HG02885 (cell line): Measurements from ENCODE around the gene CREG2.

ENCODE experiments used
- ATAC-seq: cut with Tn5 transposase; IDR thresholded peaks from one replicate; pipeline ENCODE4 v1.9.1; 2021; ENCODE audit warnings: mild to moderate bottlenecking; ENCODE audit not compliant: unreplicated experiment, poor library complexity

Gene CREG2, protein sequence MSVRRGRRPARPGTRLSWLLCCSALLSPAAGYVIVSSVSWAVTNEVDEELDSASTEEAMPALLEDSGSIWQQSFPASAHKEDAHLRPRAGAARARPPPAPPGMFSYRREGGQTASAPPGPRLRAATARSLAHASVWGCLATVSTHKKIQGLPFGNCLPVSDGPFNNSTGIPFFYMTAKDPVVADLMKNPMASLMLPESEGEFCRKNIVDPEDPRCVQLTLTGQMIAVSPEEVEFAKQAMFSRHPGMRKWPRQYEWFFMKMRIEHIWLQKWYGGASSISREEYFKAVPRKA

DNA sequence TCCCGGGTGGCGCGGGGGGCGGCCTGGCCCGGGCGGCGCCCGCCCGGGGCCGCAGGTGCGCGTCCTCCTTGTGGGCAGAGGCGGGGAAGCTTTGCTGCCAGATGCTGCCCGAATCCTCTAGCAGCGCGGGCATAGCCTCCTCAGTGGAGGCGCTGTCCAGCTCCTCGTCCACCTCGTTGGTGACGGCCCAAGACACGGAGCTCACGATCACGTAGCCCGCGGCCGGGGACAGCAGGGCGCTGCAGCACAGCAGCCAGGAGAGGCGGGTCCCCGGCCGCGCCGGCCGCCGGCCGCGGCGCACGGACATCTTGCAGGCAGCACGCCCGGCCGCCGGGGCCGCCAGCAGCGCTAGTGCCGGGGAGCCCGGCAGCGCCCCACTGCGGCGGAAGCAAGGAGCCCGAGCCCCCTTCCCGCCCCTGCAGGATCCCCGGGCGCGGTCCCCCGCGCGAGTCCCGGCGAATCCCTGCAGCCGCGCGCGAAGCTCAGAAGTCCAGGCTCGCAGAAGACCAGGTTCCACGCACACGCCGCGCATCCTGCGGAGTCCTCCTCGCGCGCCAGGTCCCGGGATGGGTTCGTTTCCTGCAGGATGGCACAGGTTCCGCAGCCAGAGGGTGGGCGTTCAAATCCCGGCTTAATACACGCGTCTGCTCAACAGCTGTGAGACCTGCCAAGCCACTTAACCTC lies at the start of gene CREG2:
CREG2 (minus strand) TSS at position 353 of the 684 bp plus-strand sequence; CDS start at position 307, 46 bp downstream.
- no peak for ATAC-seq

DNA sequence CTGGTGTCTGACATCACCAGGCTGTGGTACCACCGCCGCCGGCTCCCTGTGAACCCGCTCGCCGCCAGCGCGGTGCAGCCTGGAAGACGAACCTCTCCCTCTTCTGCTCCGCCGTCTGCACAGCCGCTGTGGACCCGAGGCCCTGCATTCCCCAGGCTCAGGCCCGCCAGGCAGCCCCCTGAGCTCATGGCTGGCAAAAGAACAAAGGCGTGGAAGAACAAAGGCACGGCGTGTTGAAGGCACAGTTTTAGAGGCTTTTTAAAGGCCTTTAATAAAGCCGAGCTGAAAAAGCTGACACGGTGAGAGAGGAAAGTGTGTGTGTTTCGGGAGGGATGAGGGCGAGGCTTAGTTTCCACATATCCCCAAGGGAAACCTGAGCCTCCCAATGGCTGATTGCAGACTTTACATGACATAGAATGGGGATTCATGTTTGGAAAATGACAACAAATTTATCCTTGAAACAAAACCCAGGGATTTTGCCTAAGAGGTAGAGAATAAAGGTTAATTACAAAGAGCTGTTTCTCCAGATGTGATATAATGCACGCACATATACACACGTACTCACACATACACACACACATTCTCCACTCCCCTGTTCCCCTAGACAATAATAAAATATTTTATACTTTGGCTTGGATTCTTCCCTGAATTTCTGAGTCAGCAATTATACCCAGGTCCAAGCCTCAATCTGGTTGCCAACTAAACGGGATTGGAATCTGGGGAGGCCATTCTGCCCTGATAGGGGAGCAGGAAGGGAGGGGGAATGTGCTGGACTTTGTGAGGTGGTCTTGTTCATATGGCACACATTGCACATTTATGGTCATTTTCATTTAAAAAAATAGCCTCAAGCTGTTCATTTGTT lies 47.9 kb upstream of the CREG2 start:
- ATAC-seq: no peak

DNA sequence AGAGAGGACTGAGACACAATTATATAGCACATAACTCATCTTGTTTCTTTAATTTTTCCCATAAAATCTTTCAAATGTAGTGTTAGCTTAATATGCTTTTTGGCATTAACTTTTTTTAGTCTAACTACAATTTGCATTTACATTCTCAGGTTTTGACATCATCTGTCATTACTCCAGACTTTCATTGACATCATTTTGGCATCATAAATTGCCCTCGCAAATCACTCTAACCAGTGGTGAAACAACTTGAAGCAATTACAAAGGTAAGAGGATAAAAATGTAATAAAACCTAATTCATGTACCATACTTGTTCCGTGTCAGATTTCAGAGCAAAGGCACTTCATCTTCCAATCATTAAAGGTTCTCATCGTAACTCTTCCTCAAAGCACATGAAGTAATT lies 46.2 kb upstream of the CREG2 start:
- no peak for ATAC-seq

DNA sequence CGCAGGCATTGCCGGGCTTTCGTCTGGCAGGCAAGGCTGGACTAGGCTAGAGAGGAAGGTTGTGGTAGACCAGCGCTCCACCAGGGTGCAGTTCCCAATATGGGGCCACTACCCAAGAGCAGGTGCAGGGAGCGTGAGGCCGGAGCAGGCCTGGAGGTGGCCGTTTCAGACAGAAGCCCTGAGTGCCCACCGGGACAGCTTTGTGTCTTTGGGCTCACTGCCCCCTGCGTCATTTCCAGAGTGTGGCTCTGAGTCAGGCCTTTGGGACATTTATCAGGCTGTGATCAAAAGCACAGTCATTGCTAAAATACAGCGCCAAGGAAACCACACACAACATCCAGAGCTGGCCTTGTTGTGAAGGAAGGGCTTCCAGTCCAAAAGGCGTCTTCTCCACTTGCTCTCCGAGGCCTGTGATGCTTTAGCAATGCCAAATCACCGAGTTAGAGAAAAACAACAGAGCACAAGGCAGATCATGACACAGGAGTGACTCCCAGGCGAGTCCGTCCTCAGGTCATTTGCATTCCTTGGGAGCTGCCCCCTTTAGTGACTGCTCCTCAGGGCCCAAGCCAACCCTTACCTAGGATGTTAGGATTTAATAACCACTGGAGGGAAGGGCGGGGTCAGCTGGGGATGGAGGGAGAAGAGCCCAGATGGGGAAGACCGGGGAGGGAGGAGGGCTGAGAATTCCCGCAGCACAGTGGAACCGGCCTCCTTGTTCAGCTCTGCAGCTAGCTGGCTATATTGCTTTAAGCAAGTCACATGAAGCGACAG lies 45.3 kb upstream of the CREG2 start:
- no peak for ATAC-seq

DNA sequence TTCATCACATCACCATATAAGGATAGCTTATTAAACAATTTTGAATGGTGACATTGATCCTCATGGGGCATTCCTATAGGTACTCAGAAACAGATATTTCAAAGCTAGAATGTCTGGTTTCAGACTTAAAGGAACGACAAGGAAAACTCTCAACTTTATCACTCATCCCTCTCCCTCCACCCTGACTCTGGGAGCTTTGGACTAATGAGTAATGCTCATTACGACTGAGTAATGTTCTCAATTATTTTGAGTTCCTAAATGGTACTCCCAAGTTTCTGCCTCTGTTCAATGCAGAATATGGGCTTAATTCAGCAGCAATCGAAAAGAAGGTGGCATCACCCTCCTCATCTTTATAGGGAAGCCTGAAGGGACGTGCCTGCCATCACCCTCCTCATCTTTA lies 44.2 kb upstream of the CREG2 start:
- no peak for ATAC-seq

DNA sequence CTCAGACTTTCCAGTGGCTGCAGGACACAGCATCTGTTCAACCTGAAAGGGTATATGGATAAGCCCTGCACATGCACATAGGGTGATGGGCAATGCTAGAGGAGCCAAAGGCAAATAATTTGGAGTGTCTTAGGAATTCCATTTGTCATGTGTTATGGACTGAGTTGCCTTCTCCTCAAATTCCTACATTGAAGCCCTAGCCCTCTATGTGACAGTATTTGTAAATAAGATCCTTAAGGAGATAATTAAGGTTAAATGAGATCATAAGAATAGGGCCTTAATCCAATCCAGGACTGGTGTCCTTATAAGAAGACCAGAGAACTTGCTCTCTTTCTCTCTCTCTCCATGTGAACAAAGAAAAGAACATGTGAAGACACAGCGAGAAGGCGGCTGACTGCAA lies 42.9 kb upstream of the CREG2 start:
- ATAC-seq: no peak

DNA sequence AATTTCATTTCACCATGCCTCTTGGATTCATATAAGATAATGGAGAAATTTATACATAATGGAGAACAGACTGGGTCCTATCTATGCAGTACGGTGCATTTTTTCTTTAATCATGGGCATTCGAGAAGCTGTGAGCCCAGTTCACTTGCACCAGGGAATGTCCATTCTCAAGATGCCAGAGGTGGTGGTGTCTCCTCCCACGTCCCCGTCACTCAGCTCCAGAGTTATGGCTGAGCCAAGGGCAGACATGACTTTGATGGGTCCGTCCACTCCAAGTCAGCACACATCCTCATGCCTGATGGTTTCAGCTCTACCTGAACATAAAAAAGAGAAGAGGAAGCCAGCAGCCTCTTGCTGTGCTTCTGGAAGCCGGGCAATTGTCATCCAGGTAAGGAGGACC lies 42.1 kb upstream of the CREG2 start:
- no peak for ATAC-seq

DNA sequence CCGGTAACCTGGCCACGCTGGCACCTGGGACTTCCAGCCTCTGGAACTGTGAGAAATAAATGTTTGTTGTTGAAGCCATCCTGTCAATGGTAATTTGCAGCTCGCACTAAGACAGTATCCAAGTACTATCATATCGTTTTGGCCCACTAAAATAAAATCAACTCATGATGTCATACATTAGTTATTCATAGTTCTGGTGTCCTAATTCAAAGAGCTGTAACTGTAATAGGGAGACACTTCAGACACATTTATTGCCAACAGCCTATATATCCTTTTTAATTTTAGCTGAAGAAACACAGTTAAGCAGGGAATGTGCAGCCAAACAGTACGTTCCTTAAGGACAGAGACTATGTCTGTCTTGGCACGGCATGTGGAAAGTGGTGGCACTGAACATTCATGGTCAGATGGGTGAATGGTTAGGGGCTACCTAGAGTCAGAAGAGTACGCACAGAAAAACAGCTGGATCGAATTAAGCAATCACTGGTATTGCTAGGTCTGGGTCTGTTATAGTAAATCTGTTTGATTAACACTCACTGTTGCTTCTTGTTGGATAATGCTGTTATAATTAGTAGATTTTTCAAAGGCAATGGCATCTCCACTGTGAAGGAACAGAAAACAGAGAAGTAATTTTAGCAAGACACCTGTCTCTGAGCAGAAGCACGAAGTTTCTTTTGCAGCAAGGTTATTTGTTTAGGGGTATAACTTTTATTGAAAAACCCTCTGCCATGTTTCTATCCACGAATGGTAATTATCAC lies 41.3 kb upstream of the CREG2 start:
- no peak for ATAC-seq

DNA sequence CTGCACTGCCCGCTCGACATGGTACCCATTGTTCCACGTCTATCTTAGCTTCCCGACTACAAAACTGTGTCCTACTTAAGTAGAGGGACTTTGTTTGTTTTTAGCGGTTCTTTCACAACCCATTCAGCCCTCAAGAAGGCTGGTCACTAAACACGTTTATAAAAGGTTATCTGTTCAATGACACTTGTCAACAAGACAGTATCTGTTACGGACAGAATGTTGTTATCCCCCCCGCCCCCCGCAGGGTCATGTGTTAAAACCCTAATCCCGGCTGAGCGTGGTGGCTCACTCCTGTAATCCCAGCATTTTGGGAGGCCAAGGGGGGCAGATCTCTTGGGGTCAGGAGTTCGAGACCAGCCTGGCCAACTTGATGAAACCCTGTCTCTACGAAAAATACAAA lies 40.4 kb upstream of the CREG2 start:
- ATAC-seq: no peak

DNA sequence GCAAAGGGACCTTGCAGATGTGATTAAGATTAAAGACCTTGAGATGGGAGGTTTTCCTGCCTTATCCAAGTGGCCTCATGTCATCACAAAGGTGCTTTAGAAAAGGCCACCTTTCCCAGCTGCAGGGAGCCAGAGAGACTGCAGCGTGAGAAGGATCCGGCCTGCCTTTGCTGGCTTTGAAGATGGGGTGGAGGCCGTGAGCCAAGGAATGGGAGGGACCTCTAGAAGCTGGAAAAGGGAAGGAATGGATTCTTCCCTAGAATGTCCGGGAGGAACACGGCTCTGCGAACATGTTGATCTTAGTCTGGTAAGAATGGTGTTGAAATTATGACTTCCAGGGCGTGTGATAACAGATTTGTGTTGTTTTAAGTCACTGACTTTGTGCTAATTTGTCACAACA lies 39.9 kb upstream of the CREG2 start:
- ATAC-seq: no peak

DNA sequence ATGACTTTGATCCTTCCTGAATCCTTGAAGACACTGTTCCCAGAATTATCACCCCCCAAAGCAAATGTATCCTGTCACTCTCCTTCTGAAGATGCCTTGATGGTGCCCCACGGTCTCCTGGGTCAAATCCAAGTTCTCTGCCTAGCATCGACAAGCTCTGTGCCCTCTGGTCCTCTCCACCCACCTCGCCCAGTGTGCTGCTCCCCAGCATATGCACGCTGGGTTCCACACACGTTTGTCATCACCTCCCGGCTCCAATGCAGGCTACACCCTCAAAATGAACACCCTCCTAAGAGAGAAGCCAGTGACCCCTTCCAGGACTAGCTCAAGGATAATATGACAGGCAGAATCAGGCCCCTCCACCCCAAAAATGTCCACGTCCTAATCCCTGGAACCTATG lies 39.5 kb upstream of the CREG2 start:
- ATAC-seq: no peak

DNA sequence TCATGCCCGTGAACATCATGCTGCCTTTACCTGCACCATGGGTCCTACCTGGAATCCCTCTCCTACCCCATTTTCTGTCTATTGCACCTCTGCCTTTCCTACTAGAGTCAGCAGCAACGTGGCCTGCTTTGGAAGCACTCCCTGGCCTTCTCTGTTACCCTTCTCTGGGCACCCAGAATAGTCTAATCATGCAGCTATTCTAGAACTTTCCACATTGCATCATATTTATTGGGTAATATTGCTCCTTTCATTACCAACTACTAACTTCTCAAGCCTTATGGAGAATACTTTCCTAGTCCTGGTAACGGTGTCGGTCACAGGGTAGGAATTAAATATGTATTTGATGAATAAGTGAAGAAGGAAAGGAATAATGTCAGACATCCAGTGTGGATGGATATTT lies 33.3 kb upstream of the CREG2 start:
- ATAC-seq: no peak

DNA sequence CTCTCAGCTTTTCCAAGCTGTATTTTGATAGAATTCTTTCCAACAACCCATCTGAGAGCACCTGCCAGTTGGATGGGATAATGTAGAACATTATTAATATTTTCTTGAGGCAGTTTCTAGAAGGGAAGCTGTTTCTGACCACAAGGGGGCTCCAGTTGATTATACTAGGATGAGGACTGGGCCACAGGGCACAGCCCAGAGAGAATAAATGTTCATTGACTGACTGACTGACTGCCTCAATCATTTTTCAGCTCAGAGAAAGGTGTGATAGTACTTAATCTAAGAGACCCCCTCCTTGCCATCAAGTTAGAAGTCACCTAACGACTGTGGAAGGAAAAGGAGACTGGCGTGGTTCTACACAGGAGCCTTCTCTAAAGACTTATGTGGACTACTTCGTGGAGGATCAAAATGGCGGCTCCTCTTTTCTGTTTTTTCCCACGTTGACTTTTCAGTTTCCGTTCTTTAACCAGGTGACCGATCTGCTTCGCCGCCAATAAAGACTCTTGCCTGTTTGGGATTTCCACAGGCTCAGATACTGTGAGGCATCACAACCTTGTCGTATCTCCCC lies 31.9 kb upstream of the CREG2 start:
- ATAC-seq: no peak

DNA sequence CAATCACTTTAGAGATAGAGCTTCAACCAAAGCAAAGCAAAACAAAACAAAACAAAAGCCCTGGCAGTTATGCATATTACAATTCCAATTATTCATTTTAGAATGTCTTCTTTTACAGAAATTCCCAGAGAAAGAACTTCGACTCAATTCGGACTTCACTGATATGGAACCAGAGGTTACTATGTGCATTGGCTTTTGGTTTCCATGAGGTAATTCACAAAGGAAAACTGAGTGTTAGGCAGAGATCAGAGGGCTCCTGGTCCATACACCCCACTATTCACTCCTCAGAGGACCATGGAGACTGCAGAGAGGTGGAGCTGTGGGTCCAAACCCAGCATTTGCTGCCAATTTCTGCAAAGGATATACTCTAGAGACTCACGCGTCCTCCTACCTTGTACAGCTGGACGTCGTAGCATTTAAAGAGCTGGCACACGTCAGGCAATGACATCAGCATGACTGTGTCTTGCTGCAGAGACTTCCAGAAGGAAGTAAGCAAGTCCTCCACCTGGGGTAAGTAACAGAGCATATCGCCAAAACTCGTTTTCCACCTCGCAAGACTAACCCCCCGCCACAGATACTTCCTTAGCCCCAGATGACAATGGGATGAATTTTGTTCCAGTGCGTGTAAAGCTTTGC lies 31.3 kb upstream of the CREG2 start:
- no peak for ATAC-seq

DNA sequence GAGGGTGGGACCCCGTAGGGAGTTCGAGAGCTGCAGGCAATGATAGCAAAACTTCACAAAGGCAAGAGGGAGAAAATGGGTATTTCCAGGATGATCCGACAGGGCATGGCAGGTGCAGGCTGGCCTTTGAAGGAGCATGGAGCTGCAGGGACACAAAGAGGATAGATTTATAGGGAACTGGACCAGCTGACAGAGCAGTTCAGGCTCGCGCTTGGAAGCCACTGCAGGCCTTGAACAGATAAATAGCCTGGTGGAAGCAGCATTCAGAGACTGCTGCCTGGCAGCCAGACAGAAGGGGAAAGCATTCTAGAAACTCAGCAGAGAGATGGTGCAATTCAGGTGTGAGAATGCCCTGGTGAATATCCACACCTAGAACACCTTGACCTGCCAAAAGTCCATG lies 29.3 kb upstream of the CREG2 start:
- ATAC-seq: no peak

DNA sequence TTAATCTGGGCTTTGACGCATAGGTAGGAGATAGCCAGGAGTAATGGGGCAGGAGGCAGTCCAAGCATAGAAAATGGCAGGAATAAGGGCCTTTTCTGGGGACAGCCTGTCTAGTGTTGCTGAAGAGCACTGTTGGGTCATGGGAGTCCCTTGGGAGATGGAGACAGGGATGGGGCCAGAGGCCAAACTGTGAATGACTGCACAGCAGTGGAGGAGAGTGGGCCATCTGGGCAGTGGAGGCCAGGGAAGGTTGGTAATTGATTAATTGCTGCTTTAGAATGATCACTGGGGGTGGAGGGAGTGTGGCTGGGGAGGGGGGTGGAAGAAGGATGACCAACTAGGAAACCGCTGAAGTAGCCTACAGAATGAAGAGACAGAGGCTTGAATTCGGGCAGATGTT lies 28.6 kb upstream of the CREG2 start:
- no peak for ATAC-seq

DNA sequence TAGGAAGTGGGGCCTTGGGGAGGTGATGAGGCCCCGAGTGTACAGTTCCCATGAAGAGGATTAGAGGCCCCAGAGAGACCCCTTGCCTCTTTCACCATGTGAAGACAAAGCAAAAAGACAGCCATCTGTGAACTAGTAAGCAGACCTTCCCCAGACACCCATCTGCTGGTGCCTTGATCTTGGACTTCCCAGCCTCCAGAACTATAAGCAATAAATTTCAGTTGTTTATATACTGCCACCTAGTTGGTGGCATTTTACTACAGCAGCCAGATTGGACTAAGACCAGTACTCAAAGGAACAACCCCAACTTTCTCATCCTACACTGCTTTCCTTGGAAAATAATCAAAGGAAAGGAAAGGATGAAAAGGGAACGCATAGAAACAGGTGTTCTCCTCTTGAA lies 27.9 kb upstream of the CREG2 start:
- ATAC-seq: no peak

DNA sequence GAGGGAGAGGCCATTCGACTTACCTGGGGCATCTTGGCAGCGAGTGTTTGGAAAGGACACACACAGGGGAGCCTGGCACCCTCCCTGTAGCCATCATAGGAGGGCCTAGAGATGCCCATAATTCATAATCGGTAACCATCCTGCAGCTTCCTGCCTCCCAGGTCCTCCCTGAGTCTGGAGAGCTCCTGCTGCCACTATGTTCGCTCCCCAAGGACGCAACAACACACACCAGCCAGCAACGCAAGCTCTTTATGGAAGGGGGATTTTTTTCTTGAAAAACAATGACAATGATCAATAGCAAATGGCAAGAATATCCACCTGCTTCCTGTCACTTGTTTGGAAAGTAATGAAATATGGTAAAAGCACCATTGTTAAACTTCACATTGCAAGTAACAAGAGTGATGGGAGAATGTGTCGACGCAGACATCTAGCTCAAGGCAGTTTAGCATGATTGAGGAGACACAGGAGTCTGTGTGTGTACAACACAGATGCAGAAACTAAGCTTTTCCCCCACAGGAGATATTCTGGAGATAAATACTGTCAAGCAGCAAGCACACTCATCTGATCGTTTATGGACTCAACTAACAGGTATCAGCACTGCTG lies 24.9 kb upstream of the CREG2 start:
- no peak for ATAC-seq

DNA sequence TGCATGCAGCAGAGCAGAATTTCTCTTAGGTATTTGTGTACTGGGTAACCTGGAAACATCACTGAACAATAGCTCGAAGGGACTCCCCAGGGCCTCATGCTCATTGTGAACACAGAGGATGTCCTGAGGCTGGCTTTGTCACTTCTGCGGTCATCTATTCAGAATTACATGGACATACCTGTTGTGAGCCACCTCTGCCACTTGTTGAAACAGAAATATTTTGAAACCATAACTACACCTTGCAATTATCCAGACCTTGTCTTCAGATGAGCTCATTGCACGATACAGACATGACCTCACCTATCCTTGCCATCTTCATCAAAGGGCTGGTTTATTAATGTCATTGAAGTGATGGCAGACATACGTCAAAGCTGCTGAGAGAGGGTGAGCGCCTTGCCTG lies 23.4 kb upstream of the CREG2 start:
- no peak for ATAC-seq
